Measurements from ENCODE around the gene FOXO1. TPM values are rescaled to one million over a fixed set of nuclear protein-coding genes. Genes with fewer than 3 reads are reported as not detected.

FOXO1 gene
- total and polyA plus RNA-seq, 9 of the 15 experiments (the other 6 are each of a cell fraction or from before 2014, with no cell fraction given), result 0.04 to 0.73 (median 0.20) TPM

- TF ChIP-seq, protein P1, sequence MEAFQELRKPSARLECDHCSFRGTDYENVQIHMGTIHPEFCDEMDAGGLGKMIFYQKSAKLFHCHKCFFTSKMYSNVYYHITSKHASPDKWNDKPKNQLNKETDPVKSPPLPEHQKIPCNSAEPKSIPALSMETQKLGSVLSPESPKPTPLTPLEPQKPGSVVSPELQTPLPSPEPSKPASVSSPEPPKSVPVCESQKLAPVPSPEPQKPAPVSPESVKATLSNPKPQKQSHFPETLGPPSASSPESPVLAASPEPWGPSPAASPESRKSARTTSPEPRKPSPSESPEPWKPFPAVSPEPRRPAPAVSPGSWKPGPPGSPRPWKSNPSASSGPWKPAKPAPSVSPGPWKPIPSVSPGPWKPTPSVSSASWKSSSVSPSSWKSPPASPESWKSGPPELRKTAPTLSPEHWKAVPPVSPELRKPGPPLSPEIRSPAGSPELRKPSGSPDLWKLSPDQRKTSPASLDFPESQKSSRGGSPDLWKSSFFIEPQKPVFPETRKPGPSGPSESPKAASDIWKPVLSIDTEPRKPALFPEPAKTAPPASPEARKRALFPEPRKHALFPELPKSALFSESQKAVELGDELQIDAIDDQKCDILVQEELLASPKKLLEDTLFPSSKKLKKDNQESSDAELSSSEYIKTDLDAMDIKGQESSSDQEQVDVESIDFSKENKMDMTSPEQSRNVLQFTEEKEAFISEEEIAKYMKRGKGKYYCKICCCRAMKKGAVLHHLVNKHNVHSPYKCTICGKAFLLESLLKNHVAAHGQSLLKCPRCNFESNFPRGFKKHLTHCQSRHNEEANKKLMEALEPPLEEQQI (IDR thresholded peaks at IDR 0.05), result no peak
- TF ChIP-seq CCNT2 (IDR thresholded peaks at IDR 0.05; ENCODE audit: borderline replicate concordance, extremely low read depth, insufficient read length, low read depth, low read length), result peak; percentile 60
- no peak for TF ChIP-seq DNMT1 (IDR thresholded peaks at IDR 0.05)
- TF ChIP-seq, protein P2, sequence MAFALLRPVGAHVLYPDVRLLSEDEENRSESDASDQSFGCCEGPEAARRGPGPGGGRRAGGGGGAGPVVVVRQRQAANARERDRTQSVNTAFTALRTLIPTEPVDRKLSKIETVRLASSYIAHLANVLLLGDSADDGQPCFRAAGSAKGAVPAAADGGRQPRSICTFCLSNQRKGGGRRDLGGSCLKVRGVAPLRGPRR (CRISPR knock-in tag; IDR thresholded peaks at IDR 0.05), result no peak
- TF ChIP-seq CHD1 (IDR thresholded peaks at IDR 0.05; ENCODE audit: low read length), result no peak
- peak in 1 of 2 experiments; percentile 62; a peak in 2 of 4 replicates for TF ChIP-seq RCOR1 (IDR thresholded peaks at IDR 0.05; ENCODE audit: borderline replicate concordance in 1 of 2, low read depth in 2 of 2, low read length in 2 of 2)
- peak; percentile 68 for TF ChIP-seq NCOR1 (IDR thresholded peaks at IDR 0.05)
- TF ChIP-seq NFIC (IDR thresholded peaks at IDR 0.05), result peak; percentile 93
- TF ChIP-seq RBM14 (IDR thresholded peaks at IDR 0.05; ENCODE audit: borderline replicate concordance, insufficient read depth, low read depth, low read length), result no peak
- TF ChIP-seq ZNF77 (CRISPR knock-in tag; IDR thresholded peaks at IDR 0.05), result no peak
- peak; percentile 20; the same call in 1 of the 2 replicates for TF ChIP-seq MTA2 (IDR thresholded peaks at IDR 0.05; ENCODE audit: low read depth)
- TF ChIP-seq MYC (IDR thresholded peaks at IDR 0.05; ENCODE audit: low read depth, low read length), result no peak
- TF ChIP-seq MYC (CRISPR knock-in tag; IDR thresholded peaks at IDR 0.05; ENCODE audit: borderline replicate concordance, low read depth), result no peak
- TF ChIP-seq CBFA2T2 (conservative IDR thresholded peaks at IDR 0.05), result peak; percentile 77
- TF ChIP-seq, protein P3, sequence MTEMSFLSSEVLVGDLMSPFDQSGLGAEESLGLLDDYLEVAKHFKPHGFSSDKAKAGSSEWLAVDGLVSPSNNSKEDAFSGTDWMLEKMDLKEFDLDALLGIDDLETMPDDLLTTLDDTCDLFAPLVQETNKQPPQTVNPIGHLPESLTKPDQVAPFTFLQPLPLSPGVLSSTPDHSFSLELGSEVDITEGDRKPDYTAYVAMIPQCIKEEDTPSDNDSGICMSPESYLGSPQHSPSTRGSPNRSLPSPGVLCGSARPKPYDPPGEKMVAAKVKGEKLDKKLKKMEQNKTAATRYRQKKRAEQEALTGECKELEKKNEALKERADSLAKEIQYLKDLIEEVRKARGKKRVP (CRISPR knock-in tag; IDR thresholded peaks at IDR 0.05), result no peak
- TF ChIP-seq TCF7L2 (IDR thresholded peaks at IDR 0.05; ENCODE audit: low read depth, low read length), result no peak
- 0 out of 2 replicates have a peak, but pooled peaks have one; percentile 51 for TF ChIP-seq NFATC3 (IDR thresholded peaks at IDR 0.05)
- no peak for TF ChIP-seq TAF1 (IDR thresholded peaks at IDR 0.05; ENCODE audit: control insufficient read depth, extremely low read depth, insufficient read depth, low read length, severe bottlenecking)
- no peak for TF ChIP-seq U2AF2 (optimal IDR thresholded peaks at IDR 0.05; ENCODE audit: low read depth, low read length)
- peak; percentile 90 for TF ChIP-seq DPF2 (IDR thresholded peaks at IDR 0.05)
- TF ChIP-seq SOX6 (IDR thresholded peaks at IDR 0.05), result peak; percentile 62; the same call in 1 of the 2 replicates
- TF ChIP-seq GMEB1 (CRISPR knock-in tag; IDR thresholded peaks at IDR 0.05), result no peak
- peak; percentile 77 for TF ChIP-seq EP300 (IDR thresholded peaks at IDR 0.05; ENCODE audit: low read length)
These were observed 5.7 kb upstream of the FOXO1 start (continued) for GRCh38 chr13:40671956-40672764.
